KOPT-K1 (cell line): ENCODE data around the gene HMCN1.

Experiments
- H3K27ac ChIP-seq: fragments of 200-600 bp; sonication (generic); 2 replicates; pipeline ENCODE4 v1.5.1; 2016; ENCODE audit warnings: antibody characterized with exemption, mild to moderate bottlenecking, low read depth, low read length; ENCODE audit not compliant: poor library complexity, severe bottlenecking
- H3K36me3 ChIP-seq: fragments of 200-600 bp; sonication (generic); 2 replicates; pipeline ENCODE4 v1.5.1; 2017; ENCODE audit warnings: antibody characterized with exemption, mild to moderate bottlenecking, low read length, moderate library complexity; ENCODE audit not compliant: insufficient read depth
- H3K9me3 ChIP-seq: fragments of 200-600 bp; sonication (generic); 2 replicates; pipeline ENCODE4 v1.5.1; 2017; ENCODE audit warnings: antibody characterized with exemption, low read length, mild to moderate bottlenecking; ENCODE audit not compliant: insufficient read depth, poor library complexity, severe bottlenecking

Gene HMCN1

DNA sequence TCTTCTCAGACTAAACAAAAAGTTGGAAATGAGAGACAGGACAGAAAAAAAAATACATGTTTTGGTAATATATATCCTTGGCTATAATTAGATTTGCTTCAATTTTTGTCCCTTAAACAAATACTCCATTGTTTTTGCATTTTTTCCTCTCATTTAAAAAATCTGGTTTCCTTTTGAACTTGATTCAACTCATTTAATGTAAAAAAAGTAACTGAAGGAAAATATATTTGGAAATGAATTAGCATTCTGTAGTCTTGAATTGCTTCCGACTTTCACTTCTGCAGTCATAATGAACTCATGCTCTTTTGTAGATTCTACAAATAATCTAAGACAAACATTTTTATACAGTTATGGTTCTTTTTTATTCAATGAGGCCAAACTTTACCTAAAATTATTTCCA, 309.1 kb downstream of the HMCN1 start:
- Histone ChIP-seq H3K27ac (no peak overlapping the region), H3K9me3 (no peaks in the 10 kb centered on the region), H3K36me3 (no peaks in the 10 kb centered on the region)

DNA sequence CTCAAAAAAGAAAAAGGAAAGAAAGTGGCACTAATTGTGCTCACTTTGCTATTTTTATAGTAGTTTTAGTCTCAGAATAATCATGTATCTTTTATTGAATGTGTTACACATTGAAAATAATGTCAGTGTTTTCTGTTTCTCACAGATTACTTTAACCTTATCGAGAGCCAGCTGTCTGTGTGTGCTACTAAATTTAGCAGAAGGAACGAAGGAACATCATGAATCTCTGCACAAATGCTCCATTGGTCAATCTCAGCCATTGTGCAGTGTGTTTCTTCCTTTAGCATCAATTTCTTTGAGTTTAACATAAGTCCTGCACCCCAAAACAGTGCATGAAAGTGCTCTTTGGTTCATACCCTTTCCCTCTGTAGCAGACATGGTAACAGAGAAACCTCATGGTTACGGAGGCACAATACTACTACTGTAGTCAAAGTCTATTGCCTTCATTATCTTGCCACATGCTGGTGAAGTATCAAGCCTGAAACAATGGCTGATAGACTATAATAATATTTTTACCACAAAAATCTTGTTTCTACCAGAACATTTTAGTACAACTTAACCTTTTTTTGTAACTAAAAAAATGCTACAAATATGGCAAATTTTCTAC, 310.0 kb downstream of the HMCN1 start:
- no peak overlapping the region for H3K27ac ChIP-seq
- H3K9me3 ChIP-seq: no peaks in the 10 kb centered on the region
- no peaks in the 10 kb centered on the region for H3K36me3 ChIP-seq

DNA sequence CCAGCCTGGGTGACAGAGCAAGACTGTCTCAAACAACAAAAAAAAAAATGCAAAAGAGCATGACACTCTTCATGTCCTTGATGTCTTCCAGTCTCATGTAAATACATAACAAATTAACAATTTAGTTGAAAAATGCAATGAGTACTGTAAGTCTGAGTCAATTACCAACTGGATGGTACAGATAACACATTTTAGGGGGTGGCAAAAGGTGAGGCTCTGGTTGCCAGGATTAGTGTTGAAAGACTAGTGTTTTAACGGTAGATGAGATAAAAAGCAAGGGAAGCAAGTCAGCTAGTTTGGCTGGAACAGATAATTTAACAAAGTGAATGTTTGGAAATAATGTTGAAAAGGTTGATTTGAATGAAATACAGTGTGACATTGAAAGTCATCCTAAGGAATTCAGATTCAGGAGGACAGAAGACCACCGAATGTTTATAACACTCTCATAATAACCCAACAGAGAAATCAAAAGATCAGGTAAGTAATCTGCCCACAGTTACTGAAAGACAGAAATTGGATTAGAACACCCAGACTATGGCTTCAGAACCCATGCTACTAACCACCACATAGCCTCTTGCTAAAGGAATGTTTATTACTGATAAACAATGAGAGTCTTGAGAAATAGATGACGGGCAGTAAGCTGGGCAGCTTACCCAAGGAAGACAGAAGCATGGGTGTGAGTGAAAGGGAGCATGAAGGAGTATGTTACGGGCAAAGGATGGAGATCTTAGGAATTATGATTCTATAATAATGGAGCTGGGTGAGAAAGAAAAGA, 312.4 kb downstream of the HMCN1 start:
- no peaks in the 10 kb centered on the region for H3K9me3 ChIP-seq
- H3K36me3 ChIP-seq: no peaks in the 10 kb centered on the region
- no peak overlapping the region for H3K27ac ChIP-seq

DNA sequence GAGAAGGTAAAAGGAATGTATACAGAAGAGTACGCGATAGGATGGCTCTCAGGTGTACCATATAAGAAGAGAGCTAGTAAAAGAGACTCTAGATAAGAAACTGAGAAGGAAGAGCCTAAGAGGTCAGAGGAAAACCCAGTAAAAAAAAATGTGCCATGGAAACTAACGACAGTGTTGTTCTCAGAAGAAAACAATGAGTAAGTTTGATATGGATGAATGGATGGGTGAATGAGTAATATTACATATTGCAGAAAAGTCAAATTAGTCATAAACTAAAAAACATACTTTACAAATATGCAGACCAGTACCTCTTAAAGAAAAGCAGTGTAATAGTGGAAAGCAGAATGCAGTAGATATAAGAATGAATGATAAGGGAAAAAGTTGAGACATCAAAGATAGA, 316.2 kb downstream of the HMCN1 start:
- Histone ChIP-seq H3K9me3 (no peaks in the 10 kb centered on the region), H3K27ac (no peak overlapping the region), H3K36me3 (no peaks in the 10 kb centered on the region)

DNA sequence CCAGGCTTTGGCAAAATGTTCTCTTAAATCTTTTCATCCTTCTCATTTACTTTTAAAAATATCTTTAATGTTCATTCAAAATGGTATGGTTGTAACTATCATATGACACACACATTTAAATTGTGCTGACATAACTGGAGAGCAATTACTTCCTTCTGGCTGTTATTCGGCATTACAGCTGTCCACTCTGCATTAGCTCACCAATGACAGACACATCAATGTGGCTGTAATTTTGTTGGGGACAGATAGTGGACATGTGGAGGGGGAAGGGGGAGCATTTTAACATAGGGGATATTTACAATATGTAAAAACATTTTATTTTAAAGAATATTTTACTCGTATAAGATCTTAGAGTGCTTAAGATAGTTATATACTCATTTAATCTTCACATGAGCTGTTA, 319.8 kb downstream of the HMCN1 start:
- Histone ChIP-seq H3K36me3 (no peaks in the 10 kb centered on the region), H3K9me3 (no peaks in the 10 kb centered on the region), H3K27ac (no peak overlapping the region)

DNA sequence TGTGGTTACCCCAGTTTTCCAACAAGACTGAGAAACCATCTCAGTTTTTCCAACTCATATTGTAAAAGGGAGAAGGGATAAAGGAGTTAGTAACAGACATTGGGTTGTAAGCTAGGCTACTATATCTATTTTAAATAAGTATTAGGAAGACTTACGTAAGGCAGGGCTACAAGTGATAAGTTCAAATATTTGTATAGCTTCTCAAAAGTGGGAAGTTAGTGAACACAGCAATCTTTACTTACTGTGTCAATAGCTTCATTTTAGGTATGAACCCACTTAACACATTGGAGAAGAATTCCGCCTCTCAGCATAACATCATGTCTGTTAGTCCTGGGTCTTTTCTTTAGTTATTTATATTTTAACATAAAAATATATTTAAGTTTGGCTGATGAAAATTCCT, 320.7 kb downstream of the HMCN1 start:
- Histone ChIP-seq H3K9me3 (no peaks in the 10 kb centered on the region), H3K36me3 (no peaks in the 10 kb centered on the region), H3K27ac (no peak overlapping the region)

DNA sequence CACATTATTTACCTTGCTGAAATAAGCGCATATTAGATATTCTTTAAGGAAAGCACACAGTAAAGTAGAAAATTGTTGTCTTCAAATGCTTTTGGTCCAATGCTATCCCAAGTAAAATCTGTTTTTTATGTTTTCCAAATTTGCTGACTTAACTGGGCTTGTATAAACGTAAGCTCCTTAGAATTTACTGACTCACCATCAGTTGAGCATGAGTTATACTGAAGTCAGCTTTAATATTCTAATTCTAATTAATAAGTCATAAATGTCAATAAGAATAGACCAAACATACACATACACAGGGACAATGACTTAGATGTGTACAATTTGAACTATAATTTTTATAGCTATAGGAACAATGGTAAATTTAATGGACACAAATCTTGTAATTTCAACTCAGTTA, 321.7 kb downstream of the HMCN1 start:
- Histone ChIP-seq H3K36me3 (no peaks in the 10 kb centered on the region), H3K27ac (no peak overlapping the region), H3K9me3 (no peaks in the 10 kb centered on the region)

DNA sequence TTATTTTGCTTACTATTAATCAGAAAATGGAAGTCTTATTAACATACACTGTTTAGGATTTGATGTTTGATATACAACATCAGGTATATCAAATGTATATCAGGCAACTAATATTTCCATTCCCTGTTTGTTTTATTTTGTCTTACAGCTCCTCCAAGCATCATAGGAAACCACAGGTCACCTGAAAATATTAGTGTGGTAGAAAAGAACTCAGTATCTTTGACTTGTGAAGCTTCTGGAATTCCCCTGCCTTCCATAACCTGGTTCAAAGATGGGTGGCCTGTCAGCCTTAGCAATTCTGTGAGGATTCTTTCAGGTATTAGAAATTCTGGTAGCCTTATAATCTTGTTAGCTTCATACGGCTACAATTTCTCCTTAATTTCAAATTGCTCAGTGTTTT, 322.9 kb downstream of the HMCN1 start:
- no peaks in the 10 kb centered on the region for H3K36me3 ChIP-seq
- H3K27ac ChIP-seq: no peak overlapping the region
- no peaks in the 10 kb centered on the region for H3K9me3 ChIP-seq

DNA sequence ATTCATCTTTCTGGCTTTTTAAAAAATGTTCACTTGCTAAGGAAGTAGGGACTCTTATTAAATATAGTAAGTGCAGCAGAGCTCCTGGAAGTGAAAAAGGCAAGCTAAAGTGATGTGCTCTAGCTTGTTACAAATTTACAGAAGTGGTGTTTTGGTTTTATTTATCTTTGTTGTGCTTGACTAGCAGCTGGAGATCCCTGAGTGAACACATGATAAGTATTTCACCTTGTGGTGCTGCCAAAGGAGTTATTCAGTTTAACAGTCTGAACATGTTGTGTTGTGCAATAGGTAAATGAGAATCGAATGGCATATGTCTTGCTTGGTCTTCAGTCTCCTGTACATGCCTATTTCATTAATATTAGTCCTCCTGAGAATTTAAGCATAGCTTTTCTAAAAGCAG, 325.1 kb downstream of the HMCN1 start:
- H3K9me3 ChIP-seq: no peaks in the 10 kb centered on the region
- H3K27ac ChIP-seq: no peak overlapping the region
- H3K36me3 ChIP-seq: no peaks in the 10 kb centered on the region

DNA sequence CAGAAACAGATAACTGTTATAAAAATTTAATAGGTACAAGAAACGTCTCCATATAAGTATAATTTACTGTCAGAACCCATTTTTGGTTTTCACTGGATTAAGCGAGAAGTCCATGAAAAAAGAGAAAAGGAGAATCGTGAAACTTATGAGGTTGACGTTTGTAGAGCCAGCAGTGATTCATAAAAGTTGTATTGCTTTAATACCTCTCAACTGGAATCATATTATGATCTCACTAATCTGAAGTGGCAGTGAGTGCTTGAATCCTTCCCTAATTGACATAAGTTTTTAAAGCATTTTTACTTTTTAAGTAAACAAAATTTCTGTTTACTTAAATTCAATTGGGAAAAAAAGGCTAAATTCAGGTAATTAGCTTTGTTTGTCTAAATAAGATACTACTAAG, 325.6 kb downstream of the HMCN1 start:
- Histone ChIP-seq H3K27ac (no peak overlapping the region), H3K9me3 (no peaks in the 10 kb centered on the region), H3K36me3 (no peaks in the 10 kb centered on the region)

DNA sequence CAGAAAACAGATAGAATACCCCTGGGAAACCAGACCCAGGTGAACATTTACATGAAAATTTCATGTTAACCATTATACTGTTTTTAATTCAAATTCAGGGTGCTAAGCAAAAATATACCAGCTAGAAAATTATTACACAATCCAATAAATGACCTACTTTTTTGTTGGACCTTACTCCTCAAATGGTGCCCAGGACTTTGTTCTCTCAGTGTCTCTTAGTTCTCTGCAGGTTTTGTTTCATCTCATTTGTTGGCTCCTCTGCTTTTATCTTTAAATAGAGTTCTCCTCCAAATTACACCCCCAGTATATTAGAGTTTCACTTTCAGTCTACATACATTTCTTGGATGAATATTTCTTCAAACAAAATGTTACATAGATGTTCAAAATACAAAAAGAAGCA, 326.0 kb downstream of the HMCN1 start:
- no peak overlapping the region for H3K27ac ChIP-seq
- no peaks in the 10 kb centered on the region for H3K36me3 ChIP-seq
- no peaks in the 10 kb centered on the region for H3K9me3 ChIP-seq

DNA sequence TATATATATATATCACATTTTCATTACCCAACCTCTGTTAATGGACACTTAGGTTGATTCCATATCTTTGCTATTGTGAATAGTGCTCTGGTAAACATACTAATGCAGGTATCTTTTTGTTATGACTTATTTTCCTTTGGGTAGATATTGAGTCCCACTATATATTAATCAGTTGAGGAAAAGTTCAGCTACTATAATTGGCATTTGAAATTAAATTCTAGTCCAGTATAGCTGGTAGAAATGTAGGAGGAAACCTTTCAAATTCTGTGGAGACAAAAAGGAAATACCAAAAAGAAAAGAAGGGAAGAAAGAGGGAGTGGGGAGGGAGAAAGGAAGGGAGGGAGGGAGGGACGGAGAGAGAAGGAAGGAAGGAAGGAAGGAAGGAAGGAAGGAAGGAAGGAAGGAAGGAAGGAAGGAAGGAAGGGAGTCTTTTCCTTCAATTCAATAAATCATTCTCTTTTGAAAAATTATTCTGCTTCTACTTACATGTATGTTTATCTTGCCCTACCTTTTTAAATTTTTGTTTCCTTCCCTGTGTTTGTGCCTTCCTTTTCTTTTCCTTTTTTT, 329.0 kb downstream of the HMCN1 start:
- Histone ChIP-seq H3K27ac (no peak overlapping the region), H3K36me3 (no peaks in the 10 kb centered on the region), H3K9me3 (no peaks in the 10 kb centered on the region)

DNA sequence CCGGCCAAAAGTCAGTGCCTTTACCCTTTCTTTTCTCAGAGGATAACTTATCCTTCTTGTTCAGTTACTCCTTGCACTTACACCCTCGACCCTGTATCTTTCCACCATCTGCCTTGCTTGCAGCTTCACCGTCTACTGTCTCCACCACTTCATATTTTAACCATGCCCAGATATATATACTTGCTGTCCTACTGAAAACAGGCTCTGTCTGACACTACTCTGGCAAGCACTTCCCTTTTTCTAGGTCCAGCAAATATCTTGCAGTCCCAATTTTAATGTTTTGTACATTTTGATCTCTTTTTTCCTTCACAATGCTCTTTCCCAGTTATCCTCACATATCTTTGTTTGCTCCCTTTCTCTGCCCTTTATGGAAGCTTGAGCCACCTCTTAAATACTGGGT, 332.2 kb downstream of the HMCN1 start:
- no peak overlapping the region for H3K27ac ChIP-seq
- H3K9me3 ChIP-seq: no peaks in the 10 kb centered on the region
- no peaks in the 10 kb centered on the region for H3K36me3 ChIP-seq

DNA sequence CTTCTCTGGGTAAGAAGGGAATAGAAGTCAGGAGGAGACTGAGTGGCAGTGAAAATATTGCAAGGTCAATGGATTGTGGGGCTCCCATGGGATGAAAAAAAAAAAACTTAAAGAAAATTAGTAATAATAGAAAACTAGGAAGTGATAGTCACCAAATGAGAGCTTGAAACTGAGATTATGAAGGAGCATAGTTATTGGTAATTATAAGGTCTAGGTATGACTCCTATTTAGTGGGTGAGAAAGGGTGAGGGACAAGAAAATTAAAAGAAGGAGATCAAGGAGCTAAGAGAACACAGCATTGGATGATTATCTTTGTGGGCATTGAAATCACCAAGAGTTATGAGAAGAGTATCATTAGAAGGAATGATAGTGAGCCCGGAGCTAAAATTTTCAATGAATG, 339.5 kb downstream of the HMCN1 start:
- no peak overlapping the region for H3K27ac ChIP-seq
- H3K36me3 ChIP-seq: no peaks in the 10 kb centered on the region
- no peaks in the 10 kb centered on the region for H3K9me3 ChIP-seq

DNA sequence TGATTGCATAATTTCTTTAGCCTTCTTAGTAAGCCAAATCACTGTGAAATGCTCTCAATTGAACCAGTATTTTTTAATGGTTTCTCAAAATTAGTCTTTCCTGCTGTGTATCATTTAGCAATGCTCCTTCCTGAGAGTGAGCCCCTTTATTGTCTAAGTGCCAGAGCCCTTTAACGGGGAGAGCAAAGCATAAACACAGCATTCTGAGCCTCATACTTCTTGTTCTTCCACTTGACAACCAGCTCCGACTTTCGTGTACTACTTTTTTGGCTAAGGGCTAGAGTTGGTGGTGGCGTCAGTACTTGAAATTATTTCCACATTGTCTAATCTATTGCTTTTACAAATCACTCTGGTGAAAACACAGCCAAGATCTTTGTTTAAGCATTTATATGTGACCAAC, 341.8 kb downstream of the HMCN1 start:
- Histone ChIP-seq H3K9me3 (no peaks in the 10 kb centered on the region), H3K36me3 (no peaks in the 10 kb centered on the region), H3K27ac (no peak overlapping the region)

DNA sequence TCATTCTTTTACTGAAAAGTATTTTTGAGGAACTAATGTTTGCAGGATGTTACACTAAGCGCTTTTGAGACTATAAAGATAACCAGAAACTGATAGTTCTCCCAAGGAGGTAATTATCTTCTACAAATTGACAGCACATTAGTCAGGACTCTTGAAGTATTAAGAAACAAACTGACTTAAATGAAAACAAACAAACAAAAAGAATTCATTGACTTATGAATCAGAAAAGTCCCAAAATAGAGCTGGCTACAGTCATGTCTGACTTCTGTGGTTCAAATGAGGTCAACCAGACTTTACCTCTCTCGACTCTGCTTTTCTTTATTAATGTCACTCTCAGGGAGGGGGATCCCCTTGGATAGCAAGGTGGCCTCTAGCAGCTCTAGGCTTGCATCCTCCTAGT, 344.1 kb downstream of the HMCN1 start:
- no peaks in the 10 kb centered on the region for H3K36me3 ChIP-seq
- no peak overlapping the region for H3K27ac ChIP-seq
- H3K9me3 ChIP-seq: no peaks in the 10 kb centered on the region
